Activated T-helper 2 cell treated with anti-CD3 and anti-CD28 coated beads, Interferon-gamma antibody, Interleukin-2, Interleukin-4, amounts not matched to agents 10 μg/mL and 5 μg/mL and 100 μg/mL, durations not matched to agents 14 hours and 24 hours and 36 hours (primary cell): ENCODE measurements around the gene EFNA5. TPM values are rescaled to one million over a fixed set of nuclear protein-coding genes. Genes with fewer than 3 reads are reported as not detected.

Experiments used
- DNase-seq: peaks from one replicate; pipeline ENCODE4 v3.0.0; 2021; ENCODE audit warnings: low spot score
- H3K27ac Mint-ChIP-seq: one replicate; pipeline ENCODE4 v1.8.0; 2021; ENCODE audit warnings: mixed read lengths
- H3K27me3 Mint-ChIP-seq: one replicate; pipeline ENCODE4 v1.8.0; 2021; ENCODE audit warnings: low read depth, mixed read lengths
- H3K36me3 Mint-ChIP-seq: one replicate; pipeline ENCODE4 v1.8.0; 2021; ENCODE audit warnings: low read depth, mixed read lengths
- H3K4me1 Mint-ChIP-seq: one replicate; pipeline ENCODE4 v1.8.0; 2021; ENCODE audit warnings: low read depth, mixed read lengths
- H3K4me3 Mint-ChIP-seq: one replicate; pipeline ENCODE4 v1.8.0; 2021; ENCODE audit warnings: low read depth, mild to moderate bottlenecking, moderate library complexity, mixed read lengths
- H3K9me3 Mint-ChIP-seq: one replicate; pipeline ENCODE4 v1.8.0; 2021; ENCODE audit warnings: mixed read lengths
- intact Hi-C: fragments of 100-400 bp; cut with micrococcal nuclease; formaldehyde crosslinking; loops from one replicate; pipeline ENCODE4 v1.15.1; 2023
- total RNA-seq: library from RNA; stranded (reverse); gene quantifications from 2 replicates; pipeline ENCODE4 v1.2.3, GENCODE V29; 2022

EFNA5 gene
- total RNA-seq, 1 donor from 2014 or later, result not detected

- intact Hi-C loops, result no loop called here
- no peaks in the 10 kb centered on the region for H3K9me3 Mint-ChIP-seq
- DNase-seq, result no peak
- H3K4me1 Mint-ChIP-seq, result no peaks in the 10 kb centered on the region
- H3K36me3 Mint-ChIP-seq, result no peaks in the 10 kb centered on the region
- no peak overlapping the region for H3K27ac Mint-ChIP-seq
- H3K4me3 Mint-ChIP-seq, result no peak overlapping the region
- peaks cover 5% of the 10 kb centered on the region for H3K27me3 Mint-ChIP-seq
Measured at GRCh38 chr5:107330903-107331302, 339.8 kb downstream of the EFNA5 start.

DNA sequence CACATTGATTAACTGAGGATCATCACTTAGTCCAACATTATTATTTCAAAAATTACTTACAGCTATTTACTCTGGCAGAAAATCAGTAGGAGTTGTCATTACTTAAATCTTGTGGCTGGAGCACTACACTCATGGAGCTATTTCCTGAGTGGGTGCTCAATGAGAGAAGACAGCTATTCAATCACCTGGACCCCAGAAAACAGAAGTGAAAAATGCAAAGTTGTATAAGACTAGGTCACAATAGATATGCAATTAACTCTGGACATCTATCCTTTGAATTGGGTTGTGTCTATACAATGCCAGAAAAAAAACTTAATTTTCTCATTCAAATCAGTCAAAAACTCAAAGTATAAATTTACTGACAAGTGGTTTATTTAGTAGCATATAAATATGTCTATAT lies 340.9 kb downstream of the EFNA5 start:
- no peak overlapping the region for H3K4me3 Mint-ChIP-seq
- no peak overlapping the region for H3K27ac Mint-ChIP-seq
- no peak for DNase-seq
- peaks cover 7% of the 10 kb centered on the region for H3K27me3 Mint-ChIP-seq
- H3K4me1 Mint-ChIP-seq, result no peaks in the 10 kb centered on the region
- H3K9me3 Mint-ChIP-seq, result no peaks in the 10 kb centered on the region
- H3K36me3 Mint-ChIP-seq, result no peaks in the 10 kb centered on the region
- intact Hi-C loops, result no loop called here
